IPS DF 6.9 (cell line): ENCODE measurements around the gene MOB2.
"Not testable (repeated sequence)": the region's sequence is repeated elsewhere in the genome, so short reads cannot be mapped to it uniquely, and the experiment has no call there.

ENCODE experiments used
- DNase-seq: peaks from one replicate; pipeline ENCODE4 v3.0.0-alpha.2; 2013; ENCODE audit warnings: low read depth, low spot score
- H3K27ac ChIP-seq: one replicate; pipeline ENCODE4 v1.5.1; 2013; ENCODE audit warnings: low read length, control low read depth
- H3K27me3 ChIP-seq: 2 replicates; pipeline ENCODE4 v1.6.1; 2013; ENCODE audit warnings: mild to moderate bottlenecking, low read length; ENCODE audit not compliant: control insufficient read depth, insufficient read depth
- H3K36me3 ChIP-seq: 2 replicates; pipeline ENCODE4 v1.6.1; 2013; ENCODE audit warnings: low read length; ENCODE audit not compliant: control insufficient read depth, insufficient read depth
- H3K4me1 ChIP-seq: 2 replicates; pipeline ENCODE4 v1.6.1; 2013; ENCODE audit warnings: low read length; ENCODE audit not compliant: control insufficient read depth, insufficient read depth
- H3K4me3 ChIP-seq: 2 replicates; pipeline ENCODE4 v1.5.1; 2013; ENCODE audit warnings: mild to moderate bottlenecking, low read length
- H3K9me3 ChIP-seq: 2 replicates; pipeline ENCODE4 v1.6.1; 2013; ENCODE audit warnings: low read length, inconsistent platforms; ENCODE audit not compliant: control insufficient read depth, insufficient read depth
- WGBS: extraction: QIAGEN DNeasy Blood & Tissue Kit; methylation state at CpG from one replicate; pipeline ENCODE4 v1.1.7; 2013; ENCODE audit warnings: mixed read lengths, missing lambda C conversion rate; ENCODE audit not compliant: insufficient read length, insufficient coverage; 5-methylcytosine and 5-hydroxymethylcytosine counted together

MOB2 gene

GRCh38 chr11:1440066-1440465, 46.5 kb downstream of the MOB2 start:
- H3K4me3 ChIP-seq = no peak overlapping the region
- WGBS = no CpG with 5 or more reads among the region's 11 CpGs
- no peaks in the 10 kb centered on the region for H3K27me3 ChIP-seq
- DNase-seq = no peak
- peaks cover 7% of the 10 kb centered on the region for H3K4me1 ChIP-seq
- peaks cover 10% of the 10 kb centered on the region; the same call in 1 of the 2 replicates for H3K36me3 ChIP-seq
- no peaks in the 10 kb centered on the region for H3K9me3 ChIP-seq
- no peak overlapping the region for H3K27ac ChIP-seq

DNA sequence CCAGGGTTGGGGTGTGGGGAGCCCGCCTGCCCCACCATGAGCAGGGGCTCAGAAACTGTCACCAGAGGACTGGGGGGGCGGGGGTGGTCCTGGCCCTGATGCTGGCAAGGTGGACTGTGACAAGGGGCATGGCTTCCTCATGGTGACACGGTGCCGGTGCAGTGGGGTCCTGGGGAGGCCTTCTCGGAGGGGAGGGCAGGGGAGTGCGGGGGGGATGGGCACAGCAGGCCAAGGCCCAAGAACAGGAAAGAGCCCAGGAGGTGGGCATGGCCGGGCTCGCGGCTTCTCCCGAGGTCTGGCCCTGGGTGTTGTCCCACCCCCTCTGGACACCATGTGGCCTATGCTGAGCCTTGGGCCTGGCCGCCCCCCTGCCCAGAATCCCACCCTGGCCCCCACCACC, 47.2 kb downstream of the MOB2 start:
- H3K27me3 ChIP-seq = no peaks in the 10 kb centered on the region
- peaks cover 7% of the 10 kb centered on the region; the same call in 1 of the 2 replicates for H3K36me3 ChIP-seq
- no CpG with 5 or more reads among the region's 11 CpGs for WGBS
- no peak overlapping the region for H3K27ac ChIP-seq
- H3K4me3 ChIP-seq = no peak overlapping the region
- H3K4me1 ChIP-seq = peaks cover 7% of the 10 kb centered on the region
- no peaks in the 10 kb centered on the region for H3K9me3 ChIP-seq
- no peak for DNase-seq

DNA sequence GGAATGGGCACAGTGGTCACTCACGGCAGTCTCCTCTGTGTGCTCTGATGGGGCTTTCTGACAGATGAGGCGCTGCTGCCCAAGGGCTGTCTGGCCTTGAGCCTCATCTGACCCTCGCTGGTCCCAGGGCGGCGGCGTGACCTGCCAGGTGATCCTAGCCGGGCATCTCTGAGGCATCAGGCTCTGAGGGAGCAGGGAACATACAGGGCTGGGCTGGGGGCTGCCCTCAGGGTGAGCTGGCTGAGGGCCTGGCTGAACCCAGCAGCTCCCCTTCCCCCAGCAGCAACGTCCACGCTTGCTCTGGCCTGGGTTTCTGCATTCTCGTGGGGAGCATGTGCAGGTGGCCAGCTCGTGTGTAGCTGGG, 47.6 kb downstream of the MOB2 start:
- H3K9me3 ChIP-seq = no peaks in the 10 kb centered on the region
- peaks cover 7% of the 10 kb centered on the region for H3K4me1 ChIP-seq
- H3K27me3 ChIP-seq = no peaks in the 10 kb centered on the region
- no peak overlapping the region for H3K4me3 ChIP-seq
- peaks cover 4% of the 10 kb centered on the region; the same call in 1 of the 2 replicates for H3K36me3 ChIP-seq
- DNase-seq = no peak
- WGBS = no CpG with 5 or more reads among the region's 11 CpGs
- H3K27ac ChIP-seq = no peak overlapping the region

- no peak overlapping the region for H3K27ac ChIP-seq
- no peaks in the 10 kb centered on the region for H3K27me3 ChIP-seq
- no peak overlapping the region for H3K4me3 ChIP-seq
- no CpG with 5 or more reads among the region's 19 CpGs for WGBS
- peaks cover 4% of the 10 kb centered on the region; the same call in 1 of the 2 replicates for H3K36me3 ChIP-seq
- no peak for DNase-seq
- peaks cover 7% of the 10 kb centered on the region for H3K4me1 ChIP-seq
- no peaks in the 10 kb centered on the region for H3K9me3 ChIP-seq
These were observed 48.2 kb downstream of the MOB2 start for GRCh38 chr11:1438261-1438966.

DNA sequence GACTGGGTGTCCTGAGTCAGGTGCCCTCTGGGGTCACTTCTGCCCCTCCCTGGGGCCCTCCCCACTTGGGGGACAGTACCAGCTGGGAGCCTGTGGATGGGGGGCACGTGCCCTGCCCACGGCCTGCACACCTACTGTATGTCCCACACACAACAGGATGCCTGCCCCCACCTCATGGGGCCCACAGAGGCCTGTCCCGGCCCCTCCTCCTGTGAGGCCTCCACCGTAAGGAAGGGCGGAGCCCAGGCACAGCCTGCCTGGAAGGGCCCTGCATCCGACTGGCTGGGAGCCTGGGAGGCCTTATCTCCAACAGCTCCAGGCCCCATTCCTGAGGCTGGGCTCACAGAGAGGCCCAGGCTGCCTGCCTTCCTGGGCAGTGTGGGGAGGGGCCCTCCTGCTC, 49.1 kb downstream of the MOB2 start:
- peaks cover 4% of the 10 kb centered on the region; the same call in 1 of the 2 replicates for H3K36me3 ChIP-seq
- no peak overlapping the region for H3K27ac ChIP-seq
- DNase-seq = no peak
- peaks cover 7% of the 10 kb centered on the region for H3K4me1 ChIP-seq
- H3K9me3 ChIP-seq = no peaks in the 10 kb centered on the region
- H3K27me3 ChIP-seq = no peaks in the 10 kb centered on the region
- WGBS = no CpG with 5 or more reads among the region's 6 CpGs
- H3K4me3 ChIP-seq = no peak overlapping the region

- WGBS = no CpG with 5 or more reads among the region's 13 CpGs
- Histone ChIP-seq H3K27me3 (no peaks in the 10 kb centered on the region), H3K9me3 (no peaks in the 10 kb centered on the region), H3K36me3 (peaks cover 4% of the 10 kb centered on the region; the same call in 1 of the 2 replicates), H3K4me3 (no peak overlapping the region), H3K4me1 (peaks cover 5% of the 10 kb centered on the region; the same call in 1 of the 2 replicates), H3K27ac (no peak overlapping the region)
- no peak for DNase-seq
These were observed 50.0 kb downstream of the MOB2 start for GRCh38 chr11:1436468-1437039.

DNA sequence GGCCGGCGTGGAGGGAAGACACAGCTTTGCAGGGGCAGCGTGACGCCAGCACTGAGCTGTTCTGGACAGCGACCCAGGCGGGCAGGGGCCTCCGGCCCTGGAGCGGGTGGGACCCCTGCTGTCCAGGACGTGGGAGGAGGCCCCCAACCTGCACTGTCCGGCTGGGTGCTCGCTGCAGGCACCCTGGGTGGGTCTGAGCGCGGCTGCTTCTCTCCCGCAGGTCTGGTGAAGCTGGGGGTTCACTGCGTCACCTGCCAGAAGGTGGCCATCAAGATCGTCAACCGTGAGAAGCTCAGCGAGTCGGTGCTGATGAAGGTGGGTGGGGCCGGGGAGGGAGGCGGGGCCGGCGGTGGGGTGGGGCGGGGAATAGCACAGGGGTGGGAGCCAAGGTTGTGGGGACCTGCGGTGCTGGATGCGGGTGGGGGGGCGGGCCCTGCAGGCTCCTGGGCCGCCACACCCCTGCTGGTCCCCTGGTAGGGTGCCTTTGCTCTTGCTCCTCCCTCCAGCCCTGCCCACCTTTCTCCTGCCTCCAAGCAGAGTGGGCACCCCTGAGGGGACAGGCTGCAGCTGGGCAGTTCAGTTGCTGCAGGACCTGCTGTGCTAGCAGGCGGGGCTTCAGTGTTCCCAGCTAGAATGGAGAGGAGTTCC, 50.6 kb downstream of the MOB2 start:
- no peak for DNase-seq
- no peak overlapping the region for H3K27ac ChIP-seq
- no peaks in the 10 kb centered on the region for H3K27me3 ChIP-seq
- peaks cover 4% of the 10 kb centered on the region; the same call in 1 of the 2 replicates for H3K36me3 ChIP-seq
- no peaks in the 10 kb centered on the region for H3K9me3 ChIP-seq
- H3K4me3 ChIP-seq = no peak overlapping the region
- H3K4me1 ChIP-seq = peaks cover 5% of the 10 kb centered on the region; the same call in 1 of the 2 replicates
- no CpG with 5 or more reads among the region's 29 CpGs for WGBS

DNA sequence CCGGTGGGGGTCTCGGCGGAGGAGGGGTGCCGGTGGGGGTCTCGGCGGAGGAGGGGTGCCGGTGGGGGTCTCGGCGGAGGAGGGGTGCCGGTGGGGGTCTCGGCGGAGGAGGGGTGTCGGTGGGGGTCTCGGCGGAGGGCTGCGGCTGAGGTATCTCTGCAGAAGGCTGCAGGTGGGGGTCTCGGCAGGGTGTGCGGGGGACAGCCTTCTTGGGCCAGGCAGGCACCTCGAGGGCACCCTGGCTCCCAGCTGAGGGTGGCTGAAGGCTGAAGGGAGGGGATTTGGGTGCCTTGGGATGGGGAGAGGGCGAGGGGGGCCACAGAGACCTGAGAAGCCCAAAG, 51.1 kb downstream of the MOB2 start:
- H3K27me3 ChIP-seq, H3K4me3 ChIP-seq, DNase-seq, H3K36me3 ChIP-seq, H3K9me3 ChIP-seq, H3K4me1 ChIP-seq, H3K27ac ChIP-seq: not testable (repeated sequence)
- no CpG with 5 or more reads among the region's 20 CpGs for WGBS

DNA sequence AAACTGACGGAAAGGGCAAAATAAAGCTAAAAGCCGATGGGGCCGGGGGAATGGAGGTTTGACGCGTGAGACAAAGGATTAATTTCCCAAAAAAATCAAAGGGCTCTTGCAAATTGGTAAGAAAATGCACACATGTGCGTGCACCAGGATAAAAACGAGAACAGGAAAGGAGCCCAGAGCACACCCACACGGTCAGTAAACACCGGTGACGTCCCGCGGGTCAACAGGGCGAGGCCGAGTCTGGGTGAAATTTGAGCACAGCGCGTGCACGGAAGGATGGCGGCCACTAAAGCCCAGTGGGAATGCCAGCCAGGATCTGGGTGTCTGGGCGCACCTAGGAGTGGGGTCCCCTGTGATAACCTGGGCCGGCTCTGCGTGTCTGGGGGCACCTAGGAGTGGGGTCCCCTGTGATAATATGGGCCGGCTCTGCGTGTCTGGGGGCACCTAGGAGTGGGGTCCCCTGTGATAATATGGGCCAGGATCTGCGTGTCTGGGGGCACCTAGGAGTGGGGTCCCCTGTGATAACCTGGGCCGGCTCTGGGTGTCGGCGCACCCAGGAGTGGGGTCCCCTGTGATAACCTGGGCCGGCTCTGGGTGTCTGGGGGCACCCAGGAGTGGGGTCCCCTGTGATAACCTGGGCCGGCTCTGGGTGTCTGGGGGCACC, 52.5 kb downstream of the MOB2 start:
- peaks cover 6% of the 10 kb centered on the region; the same call in 1 of the 2 replicates for H3K4me1 ChIP-seq
- no peak overlapping the region for H3K4me3 ChIP-seq
- no CpG with 5 or more reads among the region's 29 CpGs for WGBS
- H3K9me3 ChIP-seq = no peaks in the 10 kb centered on the region
- H3K27ac ChIP-seq = no peak overlapping the region
- H3K27me3 ChIP-seq = no peaks in the 10 kb centered on the region
- no peak for DNase-seq
- peaks cover 4% of the 10 kb centered on the region; the same call in 1 of the 2 replicates for H3K36me3 ChIP-seq

DNA sequence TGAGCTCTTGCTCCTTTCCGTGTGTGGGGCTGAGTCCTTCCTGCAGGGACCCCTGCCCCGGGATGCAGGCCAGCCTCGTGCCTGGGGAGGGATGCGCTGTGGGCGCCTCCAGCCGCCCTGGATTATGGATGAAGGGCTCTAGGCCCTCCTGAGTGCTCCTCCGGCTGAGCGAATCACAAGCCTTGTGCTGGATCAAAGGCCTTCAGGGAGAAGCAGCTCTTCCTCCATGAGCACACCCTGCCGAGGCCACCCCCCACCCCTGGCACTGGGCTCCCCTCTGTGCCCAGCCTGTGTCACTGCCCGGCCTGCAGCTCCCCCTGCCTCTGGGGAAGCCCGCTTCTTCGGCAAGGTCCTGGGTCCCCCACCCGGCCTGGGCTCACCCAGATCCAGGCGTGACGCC, 53.0 kb downstream of the MOB2 start:
- Histone ChIP-seq H3K4me1 (peaks cover 7% of the 10 kb centered on the region; the same call in 1 of the 2 replicates), H3K36me3 (peaks cover 2% of the 10 kb centered on the region; the same call in 1 of the 2 replicates), H3K27me3 (no peaks in the 10 kb centered on the region), H3K9me3 (no peaks in the 10 kb centered on the region), H3K27ac (no peak overlapping the region), H3K4me3 (no peak overlapping the region)
- no peak for DNase-seq
- WGBS = no CpG with 5 or more reads among the region's 15 CpGs
